ENCODE measurements around the gene MRPS34. TPM values are rescaled to one million over a fixed set of nuclear protein-coding genes. Genes with fewer than 3 reads are reported as not detected.
"Not testable (repeated sequence)": the region's sequence is repeated elsewhere in the genome, so short reads cannot be mapped to it uniquely, and the experiment has no call there.

The MRPS34 gene
- total RNA-seq, 4 donors from 2014 or later, result 102 to 253 (median 121) TPM

DNA sequence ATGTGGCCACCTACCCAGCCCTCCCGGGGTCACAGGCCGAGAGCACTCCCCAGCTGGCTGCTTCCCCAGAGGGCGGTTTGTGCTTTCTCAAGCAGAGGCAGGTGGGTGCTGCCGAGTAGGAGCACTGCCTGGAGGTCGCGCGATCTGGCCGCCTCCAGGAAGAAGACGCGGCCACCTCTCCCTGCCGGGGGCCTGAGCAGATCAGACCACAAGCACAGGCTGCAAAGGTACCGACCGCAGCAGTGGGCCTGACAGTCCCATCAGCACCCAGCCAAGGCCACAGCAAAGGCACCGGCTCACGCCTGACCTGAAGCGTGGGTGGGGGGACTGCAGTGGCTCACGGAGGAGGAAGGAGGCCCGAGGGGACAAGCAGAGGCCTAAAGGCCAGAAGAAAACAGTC lies 35.8 kb upstream of the MRPS34 start:
- Histone ChIP-seq H3K4me1 (peaks cover 0 to 8% (median 6%) of the 10 kb centered on the region in 4 donors), H3K4me3 (no peak overlapping the region), H3K27ac (no peak overlapping the region), H3K9me3 (no peaks in the 10 kb centered on the region), H3K27me3 (no peaks in the 10 kb centered on the region), H3K36me3 (peaks cover 0 to 25% (median 11%) of the 10 kb centered on the region in 4 donors)
- 86 to 100% methylated on average over 1 to 18 of the region's 18 CpGs for WGBS, 2 donors (ENCODE audit: low coverage in 1 of 2)
- no peak for DNase-seq
- in situ Hi-C loops (cut with MboI; ENCODE audit: low pct_ligation_motif_present in 1 of 4, low pct_unique_long_range_greater_than_20kb in 1 of 4, low sequenced_read_pairs in 3 of 4) (no loop called here), intact Hi-C loops (cut with DNase I; ENCODE audit: low total_unique reads) (no loop called here)
- no peak for TF ChIP-seq EP300 (IDR thresholded peaks at IDR 0.05; ENCODE audit: low read depth)
- no peak for TF ChIP-seq POLR2A (IDR thresholded peaks at IDR 0.05)
- no peak for TF ChIP-seq POLR2AphosphoS5 (IDR thresholded peaks at IDR 0.05)
- TF ChIP-seq CTCF (IDR thresholded peaks at IDR 0.05), result no peak

DNA sequence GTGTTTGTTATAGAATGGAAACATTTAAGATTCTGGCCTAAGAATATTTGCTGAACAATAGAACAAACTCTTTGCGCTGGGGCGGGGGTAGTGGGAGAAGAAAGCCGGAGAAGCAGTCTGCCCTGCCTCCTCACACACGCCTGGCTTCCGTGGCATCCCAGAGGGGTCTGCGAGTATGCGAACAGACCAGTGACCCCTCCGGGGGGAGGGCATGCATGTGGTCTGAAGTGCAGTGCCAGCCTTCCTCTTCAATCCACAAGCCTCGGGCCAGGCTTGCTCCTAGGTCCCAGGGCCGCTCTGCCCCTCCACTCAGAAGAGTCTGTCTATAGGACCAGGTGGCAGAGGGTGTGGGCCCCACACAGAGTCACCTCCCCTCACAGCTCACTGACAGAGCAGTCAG lies 34.7 kb upstream of the MRPS34 start:
- intact Hi-C loops (cut with DNase I; ENCODE audit: low total_unique reads), result no loop called here
- H3K27me3 ChIP-seq, result no peaks in the 10 kb centered on the region
- in situ Hi-C loops (cut with MboI; ENCODE audit: low pct_ligation_motif_present in 1 of 4, low pct_unique_long_range_greater_than_20kb in 1 of 4, low sequenced_read_pairs in 3 of 4), result no loop called here
- H3K4me1 ChIP-seq, result peaks cover 0 to 2% (median 1%) of the 10 kb centered on the region in 4 donors
- no peak for DNase-seq
- 85 to 95% methylated on average over 7 to 9 of the region's 10 CpGs for WGBS, 2 donors (ENCODE audit: low coverage in 1 of 2)
- peaks cover 0 to 25% (median 11%) of the 10 kb centered on the region in 4 donors for H3K36me3 ChIP-seq
- no peak overlapping the region for H3K4me3 ChIP-seq
- no peaks in the 10 kb centered on the region for H3K9me3 ChIP-seq
- TF ChIP-seq POLR2A (IDR thresholded peaks at IDR 0.05) (no peak), EP300 (IDR thresholded peaks at IDR 0.05; ENCODE audit: low read depth) (no peak), CTCF (IDR thresholded peaks at IDR 0.05) (no peak), POLR2AphosphoS5 (IDR thresholded peaks at IDR 0.05) (no peak)
- no peak overlapping the region for H3K27ac ChIP-seq

DNA sequence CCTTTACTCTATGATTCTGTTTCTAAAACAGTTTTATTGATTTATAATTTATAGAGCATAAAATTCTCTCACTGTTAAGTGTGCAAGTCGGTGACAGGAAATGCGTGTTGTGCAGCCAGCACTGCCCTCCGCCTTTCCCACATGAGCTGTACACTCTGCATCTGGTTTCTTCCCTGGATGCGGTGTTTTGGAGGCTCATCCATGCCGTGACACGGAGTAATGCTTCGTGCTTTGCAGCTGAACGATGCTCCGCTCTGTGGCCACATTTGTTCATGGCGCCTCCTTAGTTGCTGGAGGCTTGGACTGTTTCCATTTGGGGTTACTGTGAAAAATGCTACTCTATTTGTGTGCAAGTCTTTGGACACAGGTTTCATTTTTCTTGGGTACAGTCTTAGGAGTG lies 27.8 kb upstream of the MRPS34 start:
- peaks cover 0 to 6% of the 10 kb centered on the region in 2 donors for H3K9me3 ChIP-seq
- no peaks in the 10 kb centered on the region for H3K4me1 ChIP-seq
- intact Hi-C loops (cut with DNase I; ENCODE audit: low total_unique reads), result no loop called here
- WGBS, 2 donors (ENCODE audit: low coverage in 1 of 2), result 77 to 79% methylated on average over 8 to 10 of the region's 10 CpGs
- H3K4me3 ChIP-seq, result no peak overlapping the region
- DNase-seq, result no peak
- in situ Hi-C loops (cut with MboI; ENCODE audit: low pct_ligation_motif_present in 1 of 4, low pct_unique_long_range_greater_than_20kb in 1 of 4, low sequenced_read_pairs in 3 of 4), result no loop called here
- H3K27me3 ChIP-seq, result no peaks in the 10 kb centered on the region
- H3K36me3 ChIP-seq, result no peaks in the 10 kb centered on the region
- TF ChIP-seq POLR2AphosphoS5 (IDR thresholded peaks at IDR 0.05) (no peak), CTCF (IDR thresholded peaks at IDR 0.05) (no peak), POLR2A (IDR thresholded peaks at IDR 0.05) (no peak), EP300 (IDR thresholded peaks at IDR 0.05; ENCODE audit: low read depth) (no peak)
- H3K27ac ChIP-seq, result no peak overlapping the region

- WGBS, 2 donors (ENCODE audit: low coverage in 1 of 2), result 74% methylated on average over 5 of the region's 5 CpGs; no CpG with 5 or more reads in 1 of the 2 donors
- H3K4me3 ChIP-seq; intact Hi-C loops (cut with DNase I; ENCODE audit: low total_unique reads); H3K36me3 ChIP-seq; H3K27me3 ChIP-seq; DNase-seq; H3K4me1 ChIP-seq; in situ Hi-C loops (cut with MboI; ENCODE audit: low pct_ligation_motif_present in 1 of 4, low pct_unique_long_range_greater_than_20kb in 1 of 4, low sequenced_read_pairs in 3 of 4); H3K27ac ChIP-seq; H3K9me3 ChIP-seq: not testable (repeated sequence)
Measured at GRCh38 chr16:1799263-1799662, 26.3 kb upstream of the MRPS34 start.

All from transverse colon (tissue), 4 donors.